Dendritic cell treated with granulocyte-macrophage colony-stimulating factor and Interleukin-4, amounts not matched to agents 40 ng/mL and 50 ng/mL, for 4 days (primary cell): ENCODE data around the gene RGL1.

Experiments
- H3K27ac Mint-ChIP-seq: one replicate; pipeline ENCODE4 v1.8.0; 2022; ENCODE audit warnings: mild to moderate bottlenecking, mixed read lengths
- H3K27me3 Mint-ChIP-seq: one replicate; pipeline ENCODE4 v1.8.0; 2022; ENCODE audit warnings: mild to moderate bottlenecking, mixed read lengths
- H3K36me3 Mint-ChIP-seq: one replicate; pipeline ENCODE4 v1.8.0; 2022; ENCODE audit warnings: low read depth, mixed read lengths
- H3K4me1 Mint-ChIP-seq: one replicate; pipeline ENCODE4 v1.8.0; 2022; ENCODE audit warnings: low read depth, mixed read lengths
- H3K4me3 Mint-ChIP-seq: one replicate; pipeline ENCODE4 v1.8.0; 2022; ENCODE audit warnings: mild to moderate bottlenecking, moderate library complexity, mixed read lengths
- H3K9me3 Mint-ChIP-seq: one replicate; pipeline ENCODE4 v1.8.0; 2022; ENCODE audit warnings: mixed read lengths
- intact Hi-C: fragments of 100-400 bp; cut with micrococcal nuclease; formaldehyde crosslinking; loops from one replicate; pipeline ENCODE4 v1.15.0; 2022

The RGL1 gene

GRCh38 chr1:183841950-183842794 is 37.3 kb downstream of the RGL1 start:
- H3K36me3 Mint-ChIP-seq, result peaks cover 100% of the 10 kb centered on the region
- H3K9me3 Mint-ChIP-seq, result no peaks in the 10 kb centered on the region
- H3K27ac Mint-ChIP-seq, result peak overlapping the region; percentile 50
- intact Hi-C loops, result no loop called here
- H3K4me3 Mint-ChIP-seq, result peak overlapping the region; percentile 30
- H3K27me3 Mint-ChIP-seq, result no peaks in the 10 kb centered on the region
- peaks cover 73% of the 10 kb centered on the region for H3K4me1 Mint-ChIP-seq

- Mint-ChIP-seq H3K36me3 (peaks cover 100% of the 10 kb centered on the region), H3K4me1 (peaks cover 73% of the 10 kb centered on the region), H3K4me3 (peak overlapping the region; percentile 4), H3K9me3 (no peaks in the 10 kb centered on the region), H3K27ac (peak overlapping the region; percentile 50), H3K27me3 (no peaks in the 10 kb centered on the region)
- intact Hi-C loops, result no loop called here
Measured at GRCh38 chr1:183842795-183843144, 37.9 kb downstream of the RGL1 start.

GRCh38 chr1:183844806-183845205 is 39.9 kb downstream of the RGL1 start:
- Mint-ChIP-seq H3K27me3 (no peaks in the 10 kb centered on the region), H3K4me1 (peaks cover 58% of the 10 kb centered on the region), H3K27ac (peak overlapping the region; percentile 61), H3K4me3 (no peak overlapping the region), H3K9me3 (no peaks in the 10 kb centered on the region), H3K36me3 (peaks cover 93% of the 10 kb centered on the region)
- intact Hi-C loops, result no loop called here

- no peak overlapping the region for H3K4me3 Mint-ChIP-seq
- H3K4me1 Mint-ChIP-seq, result peaks cover 51% of the 10 kb centered on the region
- no peaks in the 10 kb centered on the region for H3K27me3 Mint-ChIP-seq
- no peaks in the 10 kb centered on the region for H3K9me3 Mint-ChIP-seq
- intact Hi-C loops, result no loop called here
- no peak overlapping the region for H3K27ac Mint-ChIP-seq
- H3K36me3 Mint-ChIP-seq, result peaks cover 87% of the 10 kb centered on the region
Measured at GRCh38 chr1:183845681-183846080, 40.8 kb downstream of the RGL1 start.

GRCh38 chr1:183847641-183848040 is 42.7 kb downstream of the RGL1 start:
- Mint-ChIP-seq H3K36me3 (peaks cover 87% of the 10 kb centered on the region), H3K4me3 (no peak overlapping the region), H3K4me1 (peaks cover 33% of the 10 kb centered on the region), H3K27me3 (no peaks in the 10 kb centered on the region), H3K27ac (no peak overlapping the region), H3K9me3 (no peaks in the 10 kb centered on the region)
- intact Hi-C loops, result no loop called here

- Mint-ChIP-seq H3K36me3 (peaks cover 87% of the 10 kb centered on the region), H3K27ac (no peak overlapping the region), H3K27me3 (no peaks in the 10 kb centered on the region), H3K4me1 (peaks cover 35% of the 10 kb centered on the region), H3K9me3 (no peaks in the 10 kb centered on the region), H3K4me3 (no peak overlapping the region)
- intact Hi-C loops, result no loop called here
Measured at GRCh38 chr1:183850852-183851251, 45.9 kb downstream of the RGL1 start.

- Mint-ChIP-seq H3K27ac (no peak overlapping the region), H3K27me3 (no peaks in the 10 kb centered on the region), H3K9me3 (no peaks in the 10 kb centered on the region), H3K4me3 (no peak overlapping the region), H3K36me3 (peaks cover 99% of the 10 kb centered on the region), H3K4me1 (peaks cover 60% of the 10 kb centered on the region)
- intact Hi-C loops, result no loop called here
Measured at GRCh38 chr1:183859119-183859518, 54.2 kb downstream of the RGL1 start.

GRCh38 chr1:183859831-183860230 is 54.9 kb downstream of the RGL1 start:
- Mint-ChIP-seq H3K36me3 (peaks cover 99% of the 10 kb centered on the region), H3K9me3 (no peaks in the 10 kb centered on the region), H3K27me3 (no peaks in the 10 kb centered on the region), H3K4me1 (peaks cover 65% of the 10 kb centered on the region), H3K27ac (peak overlapping the region; percentile 35), H3K4me3 (no peak overlapping the region)
- intact Hi-C loops, result no loop called here

- Mint-ChIP-seq H3K27me3 (no peaks in the 10 kb centered on the region), H3K4me3 (no peak overlapping the region), H3K27ac (peak overlapping the region; percentile 68), H3K36me3 (peaks cover 69% of the 10 kb centered on the region), H3K9me3 (no peaks in the 10 kb centered on the region), H3K4me1 (peaks cover 58% of the 10 kb centered on the region)
- intact Hi-C loops, result no loop called here
Measured at GRCh38 chr1:183862967-183863366, 58.0 kb downstream of the RGL1 start.

- H3K4me3 Mint-ChIP-seq, result no peak overlapping the region
- intact Hi-C loops, result no loop called here
- H3K4me1 Mint-ChIP-seq, result peaks cover 57% of the 10 kb centered on the region
- no peaks in the 10 kb centered on the region for H3K27me3 Mint-ChIP-seq
- H3K9me3 Mint-ChIP-seq, result no peaks in the 10 kb centered on the region
- peak overlapping the region; percentile 68 for H3K27ac Mint-ChIP-seq
- H3K36me3 Mint-ChIP-seq, result peaks cover 60% of the 10 kb centered on the region
Measured at GRCh38 chr1:183863852-183864251, 58.9 kb downstream of the RGL1 start.

GRCh38 chr1:183864611-183865010 is 59.7 kb downstream of the RGL1 start:
- H3K9me3 Mint-ChIP-seq, result no peaks in the 10 kb centered on the region
- peaks cover 54% of the 10 kb centered on the region for H3K4me1 Mint-ChIP-seq
- no peak overlapping the region for H3K4me3 Mint-ChIP-seq
- peaks cover 53% of the 10 kb centered on the region for H3K36me3 Mint-ChIP-seq
- no peaks in the 10 kb centered on the region for H3K27me3 Mint-ChIP-seq
- peak overlapping the region; percentile 58 for H3K27ac Mint-ChIP-seq
- intact Hi-C loops, result no loop called here

- H3K4me3 Mint-ChIP-seq, result no peak overlapping the region
- peaks cover 42% of the 10 kb centered on the region for H3K4me1 Mint-ChIP-seq
- H3K9me3 Mint-ChIP-seq, result no peaks in the 10 kb centered on the region
- H3K36me3 Mint-ChIP-seq, result peaks cover 6% of the 10 kb centered on the region
- no peaks in the 10 kb centered on the region for H3K27me3 Mint-ChIP-seq
- peak overlapping the region; percentile 74 for H3K27ac Mint-ChIP-seq
- intact Hi-C loops, result no loop called here
Measured at GRCh38 chr1:183869230-183869629, 64.3 kb downstream of the RGL1 start.

- H3K4me1 Mint-ChIP-seq, result peaks cover 42% of the 10 kb centered on the region
- H3K27me3 Mint-ChIP-seq, result no peaks in the 10 kb centered on the region
- H3K36me3 Mint-ChIP-seq, result peaks cover 2% of the 10 kb centered on the region
- H3K9me3 Mint-ChIP-seq, result no peaks in the 10 kb centered on the region
- intact Hi-C loops, result no loop called here
- H3K27ac Mint-ChIP-seq, result peak overlapping the region; percentile 74
- no peak overlapping the region for H3K4me3 Mint-ChIP-seq
Measured at GRCh38 chr1:183869664-183870063, 64.7 kb downstream of the RGL1 start.

GRCh38 chr1:183870351-183871077 is 65.6 kb downstream of the RGL1 start:
- Mint-ChIP-seq H3K27me3 (no peaks in the 10 kb centered on the region), H3K9me3 (no peaks in the 10 kb centered on the region), H3K4me3 (peak overlapping the region; percentile 25), H3K27ac (peak overlapping the region; percentile 74), H3K4me1 (peaks cover 45% of the 10 kb centered on the region), H3K36me3 (no peaks in the 10 kb centered on the region)
- intact Hi-C loops, result no loop called here
